OCI-LY3 (cell line): ENCODE data around the gene ZNF205.

Source experiments
- H2AFZ ChIP-seq: fragments of 200-600, 300-600 bp; shearing (Covaris generic); 2 replicates; pipeline ENCODE4 v1.6.0; 2014; ENCODE audit warnings: antibody characterized with exemption, low read depth, low read length
- H3K27ac ChIP-seq: fragments of 200-600, 300-600 bp; sonication (generic); 2 replicates; pipeline ENCODE4 v1.5.1; 2014; ENCODE audit warnings: mild to moderate bottlenecking, low read length, moderate library complexity, mixed read lengths
- H3K27me3 ChIP-seq: fragments of 200-600, 300-600 bp; sonication (generic); 2 replicates; pipeline ENCODE4 v1.6.1; 2014; ENCODE audit warnings: low read depth, low read length, mixed read lengths
- H3K36me3 ChIP-seq: fragments of 200-600, 300-600 bp; sonication (generic); replicated peaks from 2 replicates; pipeline ENCODE3; 2014; ENCODE audit warnings: low read depth, low read length, mixed read lengths
- H3K4me1 ChIP-seq: fragments of 300-600, 200-600 bp; sonication (generic); 2 replicates; pipeline ENCODE4 v1.6.1; 2014; ENCODE audit warnings: low read length, mixed read lengths
- H3K4me2 ChIP-seq: fragments of 200-600, 300-600 bp; sonication (generic); 2 replicates; pipeline ENCODE4 v1.6.1; 2014; ENCODE audit warnings: low read length, mixed read lengths
- H3K4me3 ChIP-seq: fragments of 300-600, 200-600 bp; sonication (generic); 2 replicates; pipeline ENCODE4 v1.5.1; 2014; ENCODE audit warnings: antibody characterized with exemption, mild to moderate bottlenecking, low read length, moderate library complexity
- H3K79me2 ChIP-seq: fragments of 300-600, 200-600 bp; shearing (Covaris generic); 2 replicates; pipeline ENCODE4 v1.6.1; 2014; ENCODE audit warnings: mild to moderate bottlenecking, low read length, mixed read lengths
- H3K9ac ChIP-seq: fragments of 300-600, 200-600 bp; shearing (Covaris generic); 2 replicates; pipeline ENCODE4 v1.6.0; 2014; ENCODE audit warnings: mild to moderate bottlenecking, low read length, moderate library complexity
- H3K9me3 ChIP-seq: fragments of 200-600, 300-600 bp; shearing (Covaris generic); 2 replicates; pipeline ENCODE4 v1.6.1; 2014; ENCODE audit warnings: low read length, mixed read lengths; ENCODE audit not compliant: insufficient read depth
- H4K20me1 ChIP-seq: fragments of 200-600, 300-600 bp; sonication (generic); 2 replicates; pipeline ENCODE4 v1.6.1; 2016; ENCODE audit warnings: low read length, mixed read lengths; ENCODE audit not compliant: insufficient read depth
- EZH2phosphoT487 ChIP-seq: fragments of 200-600 bp; shearing (Covaris generic); IDR thresholded peaks from 2 replicates; pipeline ENCODE4 v1.6.1; 2018; ENCODE audit warnings: antibody characterized with exemption, mixed run types, low read depth
- TF ChIP-seq, protein P1 (sequence below): fragments of 200-600, 300-600 bp; sonication (generic); IDR thresholded peaks from 2 replicates; pipeline ENCODE4 v1.5.1; 2014; ENCODE audit warnings: antibody characterized with exemption, low read length, low read depth

The ZNF205 gene

DNA sequence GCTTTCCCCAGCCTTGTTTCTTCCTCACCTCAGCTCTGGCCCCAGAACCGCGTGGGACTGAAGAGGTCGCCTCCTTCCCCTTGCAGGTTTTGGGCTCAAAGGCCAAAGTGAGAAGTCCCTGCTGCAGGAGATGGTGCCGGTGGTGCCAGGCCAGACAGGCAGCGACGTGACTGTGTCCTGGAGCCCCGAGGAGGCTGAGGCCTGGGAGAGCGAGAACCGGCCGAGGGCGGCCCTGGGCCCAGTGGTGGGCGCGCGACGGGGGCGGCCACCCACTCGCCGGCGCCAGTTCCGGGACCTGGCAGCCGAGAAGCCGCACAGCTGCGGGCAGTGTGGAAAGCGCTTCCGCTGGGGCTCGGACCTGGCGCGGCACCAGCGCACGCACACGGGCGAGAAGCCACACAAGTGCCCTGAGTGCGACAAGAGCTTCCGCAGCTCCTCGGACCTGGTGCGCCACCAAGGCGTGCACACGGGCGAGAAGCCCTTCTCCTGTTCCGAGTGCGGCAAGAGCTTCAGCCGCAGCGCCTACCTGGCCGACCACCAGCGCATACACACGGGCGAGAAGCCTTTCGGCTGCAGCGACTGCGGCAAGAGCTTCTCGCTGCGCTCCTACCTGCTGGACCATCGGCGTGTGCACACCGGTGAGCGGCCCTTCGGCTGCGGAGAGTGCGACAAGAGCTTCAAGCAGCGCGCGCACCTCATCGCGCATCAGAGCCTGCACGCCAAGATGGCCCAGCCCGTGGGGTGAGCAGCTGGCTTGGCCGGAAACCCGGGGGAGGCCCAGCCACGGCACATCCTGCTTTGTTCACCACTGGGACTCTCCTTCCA, 28.4 kb downstream of the ZNF205 start:
- Histone ChIP-seq H4K20me1 (no peaks in the 10 kb centered on the region), H3K79me2 (peaks cover 3% of the 10 kb centered on the region; the same call in 1 of the 2 replicates), H3K4me1 (peaks cover 4% of the 10 kb centered on the region), H3K4me2 (no peak overlapping the region), H3K27me3 (no peaks in the 10 kb centered on the region), H3K9ac (no peak overlapping the region), H3K4me3 (no peak overlapping the region), H2AFZ (no peak overlapping the region), H3K36me3 (no peaks in the 10 kb centered on the region), H3K27ac (no peak overlapping the region), H3K9me3 (no peaks in the 10 kb centered on the region)
- TF ChIP-seq, protein P1, sequence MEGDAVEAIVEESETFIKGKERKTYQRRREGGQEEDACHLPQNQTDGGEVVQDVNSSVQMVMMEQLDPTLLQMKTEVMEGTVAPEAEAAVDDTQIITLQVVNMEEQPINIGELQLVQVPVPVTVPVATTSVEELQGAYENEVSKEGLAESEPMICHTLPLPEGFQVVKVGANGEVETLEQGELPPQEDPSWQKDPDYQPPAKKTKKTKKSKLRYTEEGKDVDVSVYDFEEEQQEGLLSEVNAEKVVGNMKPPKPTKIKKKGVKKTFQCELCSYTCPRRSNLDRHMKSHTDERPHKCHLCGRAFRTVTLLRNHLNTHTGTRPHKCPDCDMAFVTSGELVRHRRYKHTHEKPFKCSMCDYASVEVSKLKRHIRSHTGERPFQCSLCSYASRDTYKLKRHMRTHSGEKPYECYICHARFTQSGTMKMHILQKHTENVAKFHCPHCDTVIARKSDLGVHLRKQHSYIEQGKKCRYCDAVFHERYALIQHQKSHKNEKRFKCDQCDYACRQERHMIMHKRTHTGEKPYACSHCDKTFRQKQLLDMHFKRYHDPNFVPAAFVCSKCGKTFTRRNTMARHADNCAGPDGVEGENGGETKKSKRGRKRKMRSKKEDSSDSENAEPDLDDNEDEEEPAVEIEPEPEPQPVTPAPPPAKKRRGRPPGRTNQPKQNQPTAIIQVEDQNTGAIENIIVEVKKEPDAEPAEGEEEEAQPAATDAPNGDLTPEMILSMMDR = no peak
- no peak for TF ChIP-seq EZH2phosphoT487

DNA sequence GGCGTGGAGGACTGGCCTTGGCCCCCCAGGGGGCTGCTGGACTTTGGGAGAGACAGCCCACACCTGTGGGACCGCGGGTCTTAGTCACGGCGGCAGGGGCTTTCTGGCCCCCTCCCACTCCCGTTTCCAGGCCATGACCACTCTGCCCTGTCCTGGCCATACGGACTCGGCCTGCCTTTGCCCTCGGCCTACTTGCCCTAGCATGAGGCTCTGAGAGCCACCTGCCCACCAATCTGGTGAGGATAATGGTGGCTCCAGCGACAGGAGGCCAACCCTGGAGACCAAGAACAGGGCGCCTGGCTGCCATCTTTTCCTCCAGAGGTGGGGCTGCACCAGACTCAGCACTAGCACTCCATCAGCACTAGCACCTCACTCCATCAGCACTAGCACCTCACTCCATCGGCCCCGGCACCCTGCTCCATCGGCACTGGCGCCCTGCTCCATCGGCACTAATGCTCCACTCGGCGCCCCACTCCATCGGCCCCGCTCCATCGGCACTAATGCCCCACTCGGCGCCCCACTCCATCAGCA, 29.5 kb downstream of the ZNF205 start:
- TF ChIP-seq, protein P1 = no peak
- no peak for TF ChIP-seq EZH2phosphoT487
- Histone ChIP-seq H4K20me1 (no peaks in the 10 kb centered on the region), H3K9ac (no peak overlapping the region)

DNA sequence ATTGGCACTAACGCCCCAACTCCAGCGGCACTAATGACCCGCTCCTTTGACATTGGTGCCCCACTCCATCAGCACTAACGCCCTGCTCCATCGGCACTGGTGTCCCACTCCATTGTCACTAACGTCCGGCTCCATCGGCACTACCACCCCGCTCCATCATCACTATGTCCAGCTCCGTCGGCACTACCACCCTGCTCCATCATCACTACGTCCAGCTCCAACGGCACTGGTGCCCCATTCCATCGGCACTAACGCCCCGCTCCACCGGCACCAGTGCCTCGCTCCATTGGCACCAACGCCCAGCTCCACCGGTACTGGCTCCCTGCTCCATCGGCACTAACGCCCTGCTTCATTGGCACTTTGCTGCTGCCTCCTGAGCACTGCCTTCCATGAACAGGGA, 29.9 kb downstream of the ZNF205 start:
- no peak overlapping the region for H3K4me3 ChIP-seq
- H3K27ac ChIP-seq = no peak overlapping the region
- H3K36me3 ChIP-seq = no peaks in the 10 kb centered on the region
- no peak for TF ChIP-seq EZH2phosphoT487
- TF ChIP-seq, protein P1 = no peak
- no peaks in the 10 kb centered on the region for H3K9me3 ChIP-seq
- H3K27me3 ChIP-seq = no peaks in the 10 kb centered on the region
- H3K9ac ChIP-seq = no peak overlapping the region
- H3K4me1 ChIP-seq = no peaks in the 10 kb centered on the region
- H4K20me1 ChIP-seq = no peaks in the 10 kb centered on the region
- H2AFZ ChIP-seq = no peak overlapping the region
- H3K79me2 ChIP-seq = no peaks in the 10 kb centered on the region
- H3K4me2 ChIP-seq = no peak overlapping the region

More for the DNA sequence above, 29.5 kb downstream of the ZNF205 start:
- no peak overlapping the region for H3K4me3 ChIP-seq
- H3K27ac ChIP-seq = no peak overlapping the region
- H3K4me2 ChIP-seq = no peak overlapping the region
- no peak overlapping the region for H2AFZ ChIP-seq
- H3K79me2 ChIP-seq = no peaks in the 10 kb centered on the region
- H3K27me3 ChIP-seq = no peaks in the 10 kb centered on the region
- no peaks in the 10 kb centered on the region for H3K9me3 ChIP-seq
- H3K36me3 ChIP-seq = no peaks in the 10 kb centered on the region
- H3K4me1 ChIP-seq = no peaks in the 10 kb centered on the region

GRCh38 chr16:3142770-3143169, 30.4 kb downstream of the ZNF205 start:
- H3K9me3 ChIP-seq = no peaks in the 10 kb centered on the region
- no peaks in the 10 kb centered on the region for H3K27me3 ChIP-seq
- H3K9ac ChIP-seq = no peak overlapping the region
- H4K20me1 ChIP-seq = no peaks in the 10 kb centered on the region
- no peak overlapping the region for H3K27ac ChIP-seq
- H3K4me3 ChIP-seq = no peak overlapping the region
- H3K79me2 ChIP-seq = no peaks in the 10 kb centered on the region
- no peaks in the 10 kb centered on the region for H3K4me1 ChIP-seq
- H3K36me3 ChIP-seq = no peaks in the 10 kb centered on the region
- TF ChIP-seq, protein P1 = no peak
- no peak for TF ChIP-seq EZH2phosphoT487
- no peak overlapping the region for H2AFZ ChIP-seq
- H3K4me2 ChIP-seq = no peak overlapping the region
